ENCODE measurements around the gene FKBP6. TPM values are rescaled to one million over a fixed set of nuclear protein-coding genes. Genes with fewer than 3 reads are reported as not detected.

FKBP6 gene
- total RNA-seq, 1 experiment from 2014 or later = not detected

Other genes with a start within 250 kb of the FKBP6 start
- gene SPDYE9, start 242.1 kb upstream of the FKBP6 start, total RNA-seq (2021) = not detected in 2 replicates
- 28.9 and 32.7 TPM in 2 replicates for gene NSUN5, start 19.3 kb upstream of the FKBP6 start, total RNA-seq (2021)
- not detected in 2 replicates for gene TRIM50, start 79 bp upstream of the FKBP6 start, total RNA-seq (2021)
- gene FZD9, start 105.6 kb downstream of the FKBP6 start, total RNA-seq (2021) = 1.3 and 1.7 TPM in 2 replicates
- 122 and 127 TPM in 2 replicates for gene BAZ1B, start 194.1 kb downstream of the FKBP6 start, total RNA-seq (2021)
- gene BCL7B, start 229.5 kb downstream of the FKBP6 start, total RNA-seq (2021) = 53.0 and 56.3 TPM in 2 replicates

Data from A673 (cell line).